Measurements from ENCODE around the gene BCL11B.
A peak's percentile ranks its signal among the peaks of the same experiment; 100 is the strongest.

The BCL11B gene

DNA sequence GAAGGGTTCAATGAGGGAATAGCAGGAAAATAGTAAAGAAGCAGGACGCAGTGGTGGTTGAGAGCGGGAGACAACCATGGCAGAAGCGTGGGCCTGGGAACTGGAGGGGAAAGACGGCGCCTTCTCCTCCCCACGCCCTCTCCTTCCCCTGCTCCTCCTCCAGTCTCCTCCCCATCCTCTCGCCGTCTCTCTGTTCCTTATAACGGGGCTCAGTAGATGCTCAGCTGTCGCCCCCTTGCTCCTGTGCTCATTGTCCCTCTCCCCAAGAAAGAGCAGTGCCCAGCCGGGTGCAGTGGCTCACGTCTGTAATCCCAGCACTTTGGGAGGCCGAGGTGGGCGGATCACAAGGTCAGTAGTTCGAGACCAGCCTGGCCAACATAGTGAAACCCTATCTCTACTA lies 142.0 kb downstream of the BCL11B start:
- no peak for DNase-seq

DNA sequence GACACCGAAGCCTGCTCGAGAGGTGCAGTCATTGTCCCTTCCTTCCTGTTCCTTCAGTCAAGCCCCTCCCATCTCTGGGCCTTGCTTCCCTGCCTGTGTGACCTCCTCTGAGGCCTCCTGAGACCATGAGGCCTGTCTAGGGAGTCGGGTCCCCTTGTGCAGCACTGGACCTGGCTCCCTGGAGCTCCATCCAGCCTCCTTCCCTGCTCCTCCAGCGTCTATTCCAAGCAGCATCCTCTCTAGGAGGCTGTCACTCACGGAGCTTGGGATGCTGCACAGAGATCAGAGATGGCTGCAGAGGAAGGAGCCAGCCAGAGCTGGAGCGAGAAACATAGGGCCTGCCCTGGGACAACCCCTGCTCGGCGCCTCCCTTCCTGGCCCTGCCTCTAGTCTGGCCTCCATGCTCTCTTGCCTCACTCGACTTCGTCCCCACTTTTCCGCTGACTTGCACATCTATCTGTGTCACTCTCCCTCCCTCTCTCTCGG lies 142.7 kb downstream of the BCL11B start:
- no peak for DNase-seq

DNA sequence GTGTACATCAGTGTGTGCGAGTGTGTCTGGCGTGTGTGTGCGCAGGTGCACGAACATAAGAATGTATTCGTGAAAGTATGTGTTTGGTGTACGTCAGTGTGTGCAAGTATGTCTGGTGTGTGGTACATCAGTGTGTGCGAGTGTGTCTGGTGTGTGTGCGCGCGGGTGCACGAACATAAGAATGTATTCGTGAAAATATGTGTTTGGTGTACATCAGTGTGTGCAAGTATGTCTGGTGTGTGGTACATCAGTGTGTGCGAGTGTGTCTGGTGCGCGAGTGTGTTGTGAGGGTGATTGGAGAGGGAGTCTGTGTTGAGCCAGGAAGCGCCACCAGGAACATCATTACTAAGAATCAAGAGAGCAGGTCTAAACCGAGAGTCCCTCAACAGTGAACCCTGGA lies 143.8 kb downstream of the BCL11B start:
- DNase-seq = no peak

DNA sequence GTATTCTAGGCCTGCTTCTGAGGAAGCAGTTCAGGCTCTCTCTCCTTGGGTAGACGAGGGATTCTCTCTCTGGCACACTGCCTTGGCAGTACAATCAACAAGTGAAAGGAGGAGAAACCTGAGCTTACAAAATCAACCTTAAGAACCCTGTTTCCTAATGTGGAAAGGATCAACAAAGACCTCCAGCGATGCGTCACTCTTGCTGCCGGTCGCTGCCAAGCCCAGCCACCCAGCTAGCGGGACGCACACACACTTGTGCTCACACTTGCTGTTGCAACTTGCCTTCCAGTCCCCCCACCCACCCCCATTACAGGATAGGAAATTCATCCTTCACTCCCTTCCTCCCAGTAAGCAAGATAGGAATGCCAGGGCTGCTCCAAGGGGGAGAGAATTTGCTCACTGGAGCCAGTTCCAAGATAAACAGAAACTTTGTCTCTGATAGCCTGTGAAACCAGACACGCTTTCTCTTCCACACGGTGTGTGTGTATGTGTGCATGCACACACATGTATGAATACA lies 144.3 kb downstream of the BCL11B start:
- DNase-seq = peak; percentile 90

DNA sequence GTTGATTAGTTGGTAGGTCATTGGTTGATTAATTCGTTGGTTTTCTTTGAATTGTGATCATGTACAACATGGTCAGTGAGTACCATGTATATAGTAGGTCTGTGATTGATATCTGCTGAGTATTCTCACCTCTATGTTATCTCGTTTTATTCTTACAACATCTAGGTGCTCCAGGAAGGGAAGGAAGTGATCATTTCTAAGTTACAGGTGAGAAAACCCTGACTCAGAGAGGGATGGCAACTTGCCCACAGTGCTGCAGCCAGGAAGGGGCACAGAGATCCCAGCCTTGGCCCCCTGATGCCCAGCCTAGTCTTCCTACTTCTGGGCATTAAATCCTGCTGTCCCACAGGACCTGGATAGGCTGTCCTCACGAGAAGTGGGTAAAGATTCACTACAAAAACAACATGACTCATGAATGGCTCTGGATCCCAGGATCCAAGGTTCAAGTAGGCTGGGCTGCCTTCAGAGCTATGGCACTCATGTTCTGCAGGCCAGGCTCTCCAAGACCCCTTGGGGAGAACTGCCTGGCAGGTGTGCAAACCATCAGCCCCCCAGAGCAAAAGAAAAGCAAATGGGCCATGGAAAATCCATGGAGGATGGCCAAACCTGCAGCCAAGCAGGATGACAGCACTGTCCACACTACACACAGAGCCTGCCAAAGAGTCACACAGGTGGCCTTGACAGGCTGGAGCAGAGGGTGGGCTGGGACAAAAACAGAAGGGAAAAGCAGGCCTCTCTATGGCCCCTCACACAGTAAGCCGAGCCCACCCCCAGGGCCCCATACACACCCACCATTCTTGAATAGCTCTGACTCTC lies 146.2 kb downstream of the BCL11B start:
- no peak for DNase-seq

DNA sequence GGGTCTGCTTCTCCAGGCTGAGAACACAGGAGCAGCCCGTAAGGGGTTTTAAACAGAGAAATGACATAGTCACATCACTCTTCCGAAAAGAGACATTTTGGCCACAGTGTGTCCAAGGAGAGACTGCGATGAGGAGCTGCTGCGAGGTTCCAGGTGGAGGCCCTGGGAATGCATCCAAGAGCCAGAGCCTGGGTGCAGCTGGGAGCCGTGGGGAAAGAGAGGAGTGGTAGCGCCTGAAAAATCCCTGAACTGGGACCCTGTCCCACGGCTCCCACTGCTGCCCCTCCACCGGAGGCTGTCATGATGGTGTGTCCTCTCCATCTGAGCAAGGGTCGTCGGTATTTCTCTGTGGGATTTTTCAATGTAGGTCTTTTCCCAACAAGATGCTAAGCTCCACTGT lies 146.9 kb downstream of the BCL11B start:
- DNase-seq = no peak

DNA sequence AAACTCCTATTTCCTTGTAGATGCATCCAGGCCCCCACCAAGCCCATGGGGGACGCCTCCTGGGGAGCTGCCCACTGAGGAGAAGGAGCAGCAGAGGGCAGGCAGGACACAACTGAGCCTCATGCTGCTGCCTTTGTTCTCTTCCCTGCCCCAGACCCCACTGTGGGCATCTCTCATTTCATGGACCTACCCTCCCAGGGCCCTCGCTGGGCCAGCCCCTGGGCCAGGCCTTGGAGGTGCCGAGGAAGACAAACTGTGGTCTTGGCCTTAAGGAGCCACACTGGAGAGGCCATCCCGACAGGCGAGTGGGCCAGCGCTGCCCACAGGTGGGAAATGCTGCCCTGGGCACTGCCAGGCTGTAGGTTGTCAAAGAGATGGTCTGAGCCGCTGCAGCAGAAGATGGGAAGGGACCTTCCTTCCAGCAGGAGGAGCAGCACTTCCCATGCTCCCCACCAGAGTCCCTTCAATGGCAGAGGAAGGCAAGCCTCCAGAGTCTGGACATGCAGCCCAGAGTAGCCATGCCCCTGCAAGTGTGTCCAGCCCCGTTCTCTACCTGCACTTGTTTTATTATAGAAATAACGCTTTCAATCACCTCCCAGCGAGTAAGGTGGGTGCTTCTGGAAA lies 147.4 kb downstream of the BCL11B start:
- no peak for DNase-seq

DNA sequence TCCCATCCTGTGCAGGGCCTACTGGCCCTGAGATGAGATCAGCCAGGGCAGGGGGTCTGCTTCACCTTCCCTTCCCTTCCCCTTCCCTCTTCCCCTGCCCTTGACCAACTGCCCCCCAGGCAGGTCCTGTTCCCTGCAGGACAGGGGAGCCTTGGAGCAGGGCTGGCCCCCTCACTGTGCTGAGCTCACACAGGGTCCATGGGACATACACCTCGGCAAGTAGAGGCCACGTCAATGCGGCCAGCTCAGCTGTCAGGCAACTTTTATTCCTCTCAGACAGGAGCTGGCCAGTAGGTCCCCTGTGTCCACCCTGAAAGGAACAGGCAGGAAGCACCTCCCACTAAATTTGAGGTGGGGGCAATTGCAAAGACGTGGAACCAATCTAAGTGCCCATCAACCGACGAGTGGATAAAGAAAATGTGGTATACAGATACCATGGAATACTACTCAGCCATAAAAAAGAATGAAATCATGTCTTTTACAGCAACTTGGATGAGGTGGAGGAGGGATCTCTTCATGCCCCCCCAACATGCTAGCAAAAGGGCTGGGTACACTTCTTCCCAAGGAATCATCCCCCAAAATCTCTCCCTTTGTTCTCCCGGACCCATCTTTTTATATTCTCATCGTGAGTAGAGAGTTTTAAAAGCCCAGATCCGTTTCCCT lies 148.7 kb downstream of the BCL11B start:
- no peak for DNase-seq

DNA sequence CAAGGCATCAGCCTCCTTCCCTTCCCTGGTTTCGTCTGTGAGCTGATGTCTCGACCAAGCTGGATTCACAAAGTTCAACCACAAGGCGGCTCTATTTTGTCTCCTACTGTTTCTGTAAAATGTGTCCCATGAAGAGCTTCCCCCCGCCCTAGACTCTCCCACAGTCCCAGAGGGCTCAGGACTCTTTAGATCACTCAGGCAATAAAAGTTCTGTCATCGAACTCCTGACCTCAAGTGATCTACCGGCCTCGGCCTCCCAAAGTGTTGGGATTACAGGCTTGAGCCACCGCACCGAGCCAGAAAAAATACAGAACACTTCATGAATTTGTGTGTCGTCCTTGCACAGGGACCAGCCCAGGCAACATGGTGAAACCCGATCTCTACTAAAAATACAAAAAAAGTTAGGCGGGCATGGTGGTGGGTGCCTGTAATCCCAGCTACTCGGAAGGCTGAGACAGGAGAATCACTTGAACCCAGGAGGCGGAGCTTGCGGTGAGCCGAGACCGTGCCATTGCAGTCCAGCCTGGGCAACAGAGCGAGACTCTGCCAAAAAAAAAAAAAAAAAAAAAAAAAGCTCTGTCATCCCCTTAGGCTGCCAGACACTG lies 149.4 kb downstream of the BCL11B start:
- no peak for DNase-seq

DNA sequence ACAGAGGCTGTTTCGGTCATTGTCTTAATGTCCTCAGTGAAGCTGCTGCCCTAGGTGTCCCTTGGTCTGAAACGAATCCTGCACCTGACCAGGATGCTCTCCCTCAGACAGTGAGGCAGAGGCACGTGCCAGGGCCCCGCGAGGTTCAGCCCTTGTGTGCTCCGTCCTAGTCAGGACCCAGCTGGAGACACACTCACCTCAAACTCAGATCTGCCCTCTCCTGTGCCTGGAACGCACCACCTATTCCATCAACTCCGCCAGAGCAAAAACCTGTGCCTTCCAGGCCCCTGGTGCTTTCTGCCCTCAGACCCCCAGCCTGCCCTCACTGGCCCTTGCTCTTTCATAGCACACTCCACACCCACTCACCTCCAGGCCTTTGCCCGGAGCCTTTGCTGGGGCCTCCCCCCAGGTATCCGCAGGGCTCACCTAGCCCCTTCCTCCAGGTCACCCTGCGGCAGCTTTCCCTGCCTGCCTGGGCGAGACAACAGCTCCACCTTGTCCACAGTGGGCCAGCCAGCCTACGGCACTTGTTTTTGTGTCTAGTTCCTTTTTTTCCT lies 150.6 kb downstream of the BCL11B start:
- no peak for DNase-seq

DNA sequence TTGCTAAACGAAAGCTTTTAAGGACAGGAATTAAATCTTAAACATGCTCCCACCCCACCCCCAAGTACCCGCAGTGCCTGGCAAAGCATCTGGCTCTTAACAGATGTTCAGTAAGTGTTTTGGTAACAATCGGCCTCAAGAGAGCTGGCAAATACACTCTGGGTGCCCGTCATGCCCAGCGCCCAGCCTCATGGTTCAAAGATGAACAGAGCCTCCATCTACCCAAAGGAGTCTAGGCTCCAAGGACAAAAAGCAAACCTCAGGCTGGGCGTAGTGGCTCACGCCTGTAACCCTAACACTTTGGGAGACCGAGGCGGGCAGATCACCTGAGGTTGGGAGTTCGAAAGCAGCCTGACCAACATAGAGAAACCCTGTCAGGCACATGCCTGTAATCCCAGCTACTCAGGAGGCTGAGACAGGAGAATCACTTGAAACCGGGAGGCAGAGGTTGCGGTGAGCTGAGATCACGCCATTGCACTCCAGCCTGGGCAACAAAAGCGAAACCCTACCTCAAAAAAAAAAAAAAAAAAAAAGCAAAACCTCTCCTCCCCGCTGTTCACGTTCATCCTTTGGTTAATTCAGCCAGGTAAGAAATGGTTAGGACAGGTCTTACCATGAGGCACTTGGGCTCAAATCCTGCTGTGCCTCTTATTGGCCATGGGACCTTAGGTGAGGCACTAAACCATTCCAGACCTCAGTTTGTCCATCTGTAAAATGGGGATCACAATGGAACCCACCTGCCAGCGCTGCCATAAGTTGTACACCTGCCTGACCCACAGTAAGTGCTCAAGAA lies 151.3 kb downstream of the BCL11B start:
- DNase-seq = no peak

DNA sequence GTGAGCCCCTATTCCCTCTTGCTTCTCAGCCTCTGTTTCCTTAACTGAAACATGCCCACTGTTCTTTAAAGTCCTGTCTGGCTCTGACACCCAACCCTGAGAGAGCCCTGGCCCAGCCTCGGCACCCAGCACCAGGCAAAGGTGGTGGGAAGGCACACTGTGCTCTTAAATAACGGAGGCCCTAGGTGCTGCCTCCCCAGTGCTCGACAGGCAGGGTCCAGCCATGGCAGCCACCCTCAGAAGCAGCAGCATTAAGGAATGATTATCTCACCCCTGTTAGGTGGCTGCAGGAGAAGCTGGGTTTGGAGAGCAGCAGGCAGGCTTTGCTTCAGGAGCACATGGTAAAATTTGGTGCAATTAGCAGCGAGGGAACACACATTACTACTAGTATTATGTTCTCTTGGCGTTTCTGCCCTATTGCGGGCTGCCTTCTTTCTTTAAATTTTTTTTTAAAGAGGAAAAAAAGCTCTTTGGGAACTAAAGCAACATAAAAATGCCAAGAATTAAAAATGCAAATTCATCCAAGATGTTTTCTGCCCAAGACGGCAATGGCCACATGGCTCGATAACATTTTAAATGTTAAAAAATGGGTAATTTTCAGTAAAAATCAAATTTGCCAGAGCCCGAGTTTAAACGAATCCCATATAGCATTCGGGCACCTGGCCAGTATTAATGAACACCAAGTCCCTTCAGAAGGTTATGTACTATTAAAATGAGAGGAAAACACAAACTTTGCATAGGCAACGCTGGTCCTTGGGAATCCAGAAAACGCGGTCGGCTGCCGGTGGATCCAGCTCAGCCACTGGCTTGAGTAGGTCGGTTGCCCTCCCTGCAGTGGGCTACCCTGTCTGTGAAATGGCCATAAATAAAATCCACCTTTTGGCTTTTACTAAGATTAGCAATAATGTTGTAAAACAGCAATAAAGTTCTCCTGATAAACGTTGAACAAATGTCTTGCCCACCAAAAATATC lies 152.2 kb downstream of the BCL11B start:
- no peak for DNase-seq
